SU-DHL-6 (cell line): ENCODE results near the gene MGAT4A.

Experiments
- H2AFZ ChIP-seq: fragments of 200-600 bp; sonication (generic); 2 replicates; pipeline ENCODE4 v1.6.1; 2014; ENCODE audit warnings: low read depth, mild to moderate bottlenecking, moderate library complexity, mixed read lengths, antibody characterized with exemption, low read length; ENCODE audit not compliant: severe bottlenecking
- H3F3A ChIP-seq: fragments of 200-600 bp; shearing (Covaris generic); 2 replicates; pipeline ENCODE4 v1.6.0; 2016; ENCODE audit warnings: antibody characterized with exemption, mild to moderate bottlenecking; ENCODE audit not compliant: insufficient read depth
- H3K27ac ChIP-seq: fragments of 200-600 bp; sonication (generic); 2 replicates; pipeline ENCODE4 v1.5.1; 2016; ENCODE audit warnings: low read depth, mild to moderate bottlenecking, low read length, moderate library complexity, mixed read lengths
- H3K27me3 ChIP-seq: fragments of 200-600 bp; sonication (generic), shearing (Covaris generic); 2 replicates; pipeline ENCODE4 v1.6.0; 2014; ENCODE audit warnings: mild to moderate bottlenecking, low read length
- H3K36me3 ChIP-seq: fragments of 200-600 bp; sonication (generic); 2 replicates; pipeline ENCODE4 v1.6.1; 2014; ENCODE audit warnings: mild to moderate bottlenecking, low read length, mixed read lengths
- H3K4me2 ChIP-seq: fragments of 300-600, 200-600 bp; shearing (Covaris generic), sonication (generic); 2 replicates; pipeline ENCODE4 v1.6.0; 2014; ENCODE audit warnings: low read length, low read depth, mild to moderate bottlenecking; ENCODE audit not compliant: poor library complexity, severe bottlenecking
- H3K4me3 ChIP-seq: fragments of 200-600 bp; sonication (generic); 2 replicates; pipeline ENCODE4 v1.5.1; 2014; ENCODE audit warnings: antibody characterized with exemption, low read length, mild to moderate bottlenecking, mixed read lengths; ENCODE audit not compliant: insufficient read depth, poor library complexity, severe bottlenecking
- H3K79me2 ChIP-seq: fragments of 200-600 bp; sonication (generic); 2 replicates; pipeline ENCODE4 v1.6.1; 2014; ENCODE audit warnings: mild to moderate bottlenecking, low read length, moderate library complexity; ENCODE audit not compliant: insufficient read depth
- H3K9ac ChIP-seq: fragments of 200-600 bp; sonication (generic); 2 replicates; pipeline ENCODE4 v1.7.0; 2014; ENCODE audit warnings: mild to moderate bottlenecking, low read length
- H3K9me2 ChIP-seq: fragments of 200-600 bp; sonication (generic); replicated peaks from 2 replicates; pipeline ENCODE4 v1.6.1; 2014; ENCODE audit warnings: low read length; ENCODE audit not compliant: insufficient read depth
- H3K9me3 ChIP-seq: fragments of 200-600 bp; sonication (generic); 2 replicates; pipeline ENCODE4 v1.6.1; 2014; ENCODE audit warnings: low read length, mixed read lengths; ENCODE audit not compliant: insufficient read depth
- H4K20me1 ChIP-seq: fragments of 200-600 bp; sonication (generic); 2 replicates; pipeline ENCODE4 v1.6.1; 2014; ENCODE audit warnings: low read depth, mild to moderate bottlenecking, antibody characterized with exemption, low read length, moderate library complexity, mixed read lengths
- EZH2phosphoT487 ChIP-seq: fragments of 200-600 bp; sonication (generic), shearing (Covaris generic); conservative IDR thresholded peaks from 2 replicates; pipeline ENCODE4 v1.6.1; 2018; ENCODE audit warnings: mild to moderate bottlenecking, antibody characterized with exemption, low read length, moderate library complexity, mixed read lengths
- TF ChIP-seq, protein P1 (sequence below): fragments of 200-600 bp; sonication (generic); IDR thresholded peaks from one replicate; pipeline ENCODE4 v1.5.1; 2017; ENCODE audit warnings: antibody characterized with exemption, mild to moderate bottlenecking, low read length, moderate library complexity; ENCODE audit not compliant: insufficient read depth, poor library complexity, severe bottlenecking

The MGAT4A gene

DNA sequence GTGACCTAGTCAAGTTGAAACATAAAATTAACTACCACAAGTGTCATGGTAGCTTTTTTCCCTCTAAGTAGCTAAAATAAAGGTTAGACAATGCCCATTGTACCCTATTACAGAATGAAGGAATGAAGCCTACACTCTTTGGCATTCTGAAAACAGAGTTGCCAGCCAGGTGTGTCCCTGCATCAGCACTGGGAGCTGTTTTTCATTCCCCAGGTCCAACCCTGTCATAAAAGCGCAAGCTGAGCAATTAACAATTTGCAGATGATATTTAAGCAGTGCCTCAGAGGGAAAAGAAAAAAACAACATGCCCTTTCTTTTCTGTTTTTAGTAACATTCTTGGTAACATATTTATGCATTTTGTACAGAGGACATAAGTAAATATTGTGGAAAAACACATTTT is 46.8 kb upstream of the MGAT4A start:
- Histone ChIP-seq H3K9me3 (peaks cover 9% of the 10 kb centered on the region; the same call in 1 of the 2 replicates), H3F3A (no peaks in the 10 kb centered on the region), H2AFZ (no peak overlapping the region), H3K4me2 (no peak overlapping the region), H3K27ac (no peak overlapping the region), H3K4me3 (no peak overlapping the region), H3K79me2 (no peaks in the 10 kb centered on the region), H3K9ac (no peak overlapping the region), H3K27me3 (0 out of 2 replicates have a peak, but pooled peaks cover 4% of the 10 kb centered on the region), H3K36me3 (no peaks in the 10 kb centered on the region), H4K20me1 (no peaks in the 10 kb centered on the region), H3K9me2 (no peaks in the 10 kb centered on the region)
- TF ChIP-seq EZH2phosphoT487 = no peak
- TF ChIP-seq, protein P1, sequence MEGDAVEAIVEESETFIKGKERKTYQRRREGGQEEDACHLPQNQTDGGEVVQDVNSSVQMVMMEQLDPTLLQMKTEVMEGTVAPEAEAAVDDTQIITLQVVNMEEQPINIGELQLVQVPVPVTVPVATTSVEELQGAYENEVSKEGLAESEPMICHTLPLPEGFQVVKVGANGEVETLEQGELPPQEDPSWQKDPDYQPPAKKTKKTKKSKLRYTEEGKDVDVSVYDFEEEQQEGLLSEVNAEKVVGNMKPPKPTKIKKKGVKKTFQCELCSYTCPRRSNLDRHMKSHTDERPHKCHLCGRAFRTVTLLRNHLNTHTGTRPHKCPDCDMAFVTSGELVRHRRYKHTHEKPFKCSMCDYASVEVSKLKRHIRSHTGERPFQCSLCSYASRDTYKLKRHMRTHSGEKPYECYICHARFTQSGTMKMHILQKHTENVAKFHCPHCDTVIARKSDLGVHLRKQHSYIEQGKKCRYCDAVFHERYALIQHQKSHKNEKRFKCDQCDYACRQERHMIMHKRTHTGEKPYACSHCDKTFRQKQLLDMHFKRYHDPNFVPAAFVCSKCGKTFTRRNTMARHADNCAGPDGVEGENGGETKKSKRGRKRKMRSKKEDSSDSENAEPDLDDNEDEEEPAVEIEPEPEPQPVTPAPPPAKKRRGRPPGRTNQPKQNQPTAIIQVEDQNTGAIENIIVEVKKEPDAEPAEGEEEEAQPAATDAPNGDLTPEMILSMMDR = no peak

- Histone ChIP-seq H3K4me2 (no peak overlapping the region), H3K9me3 (peaks cover 8% of the 10 kb centered on the region; the same call in 1 of the 2 replicates), H3K9me2 (no peaks in the 10 kb centered on the region), H3K79me2 (no peaks in the 10 kb centered on the region), H3F3A (no peaks in the 10 kb centered on the region), H3K4me3 (no peak overlapping the region), H3K9ac (no peak overlapping the region), H3K27me3 (0 out of 2 replicates have a peak, but pooled peaks cover 4% of the 10 kb centered on the region), H3K36me3 (no peaks in the 10 kb centered on the region), H3K27ac (no peak overlapping the region), H4K20me1 (no peaks in the 10 kb centered on the region), H2AFZ (no peak overlapping the region)
- TF ChIP-seq, protein P1 = no peak
- TF ChIP-seq EZH2phosphoT487 = no peak
Measured at GRCh38 chr2:98777076-98777475, 46.1 kb upstream of the MGAT4A start.

GRCh38 chr2:98776136-98776535 is 45.2 kb upstream of the MGAT4A start:
- peaks cover 2% of the 10 kb centered on the region; the same call in 1 of the 2 replicates for H3K9me3 ChIP-seq
- no peaks in the 10 kb centered on the region for H3F3A ChIP-seq
- H4K20me1 ChIP-seq = no peaks in the 10 kb centered on the region
- no peaks in the 10 kb centered on the region for H3K9me2 ChIP-seq
- H3K9ac ChIP-seq = no peak overlapping the region
- no peaks in the 10 kb centered on the region for H3K27me3 ChIP-seq
- no peak overlapping the region for H3K4me2 ChIP-seq
- H2AFZ ChIP-seq = no peak overlapping the region
- no peaks in the 10 kb centered on the region for H3K79me2 ChIP-seq
- TF ChIP-seq, protein P1 = no peak
- no peak for TF ChIP-seq EZH2phosphoT487
- H3K36me3 ChIP-seq = no peaks in the 10 kb centered on the region
- no peak overlapping the region for H3K27ac ChIP-seq
- H3K4me3 ChIP-seq = no peak overlapping the region
